ENCODE data around the gene RIT2. TPM values are rescaled to one million over a fixed set of nuclear protein-coding genes. Genes with fewer than 3 reads are reported as not detected.

The RIT2 gene
- total RNA-seq, 1 experiment from 2014 or later, result not detected

DNA sequence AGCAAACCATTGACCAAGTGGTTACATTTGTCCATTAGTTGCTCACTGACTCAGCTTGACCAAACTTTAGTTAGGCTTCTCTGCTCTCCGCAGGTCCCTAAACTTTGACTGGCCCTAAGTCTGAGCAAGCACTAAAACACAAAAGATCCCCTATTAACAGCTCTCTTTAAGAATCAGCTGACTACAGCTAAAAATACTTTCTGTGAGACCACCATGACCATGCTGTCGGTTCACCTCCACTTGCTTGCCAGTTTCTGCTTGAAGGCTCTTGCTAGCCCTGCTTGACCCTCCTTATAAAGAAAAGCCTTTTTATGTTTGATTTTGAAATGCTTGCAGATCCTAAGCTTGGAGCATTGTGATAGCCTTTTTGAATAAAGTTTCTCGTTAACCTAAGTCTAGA lies 40.4 kb upstream of the RIT2 start:
- Histone ChIP-seq H3K4me1 (replicated peaks; ENCODE audit: insufficient read depth) (no peaks in the 10 kb centered on the region), H3K4me2 (no peak overlapping the region), H4K20me1 (ENCODE audit: insufficient read depth) (no peaks in the 10 kb centered on the region), H2AFZ (no peak overlapping the region), H3F3A (ENCODE audit: insufficient read depth, low read depth) (no peaks in the 10 kb centered on the region), H3K27me3 (ENCODE audit: insufficient read depth, low read depth) (no peaks in the 10 kb centered on the region), H3K9me2 (ENCODE audit: insufficient read depth) (no peaks in the 10 kb centered on the region), H3K27ac (no peak overlapping the region), H3K9me3 (ENCODE audit: insufficient read depth, low read depth) (no peaks in the 10 kb centered on the region), H3K79me2 (ENCODE audit: low read depth) (no peaks in the 10 kb centered on the region), H3K4me3 (no peak overlapping the region), H3K36me3 (ENCODE audit: low read depth) (no peaks in the 10 kb centered on the region)
- BruUV-seq (replicated peaks), result no TSS peak
- ChIA-PET CTCF (no interaction called here), POLR2A (ENCODE audit: unreplicated experiment) (no interaction called here)
- intact Hi-C loops (cut with micrococcal nuclease; ENCODE audit: unreplicated experiment), result no loop called here
- DNase-seq, result no peak
- no peak for TF ChIP-seq EZH2 (IDR thresholded peaks at IDR 0.05; ENCODE audit: low read depth)
- TF ChIP-seq, protein P1, sequence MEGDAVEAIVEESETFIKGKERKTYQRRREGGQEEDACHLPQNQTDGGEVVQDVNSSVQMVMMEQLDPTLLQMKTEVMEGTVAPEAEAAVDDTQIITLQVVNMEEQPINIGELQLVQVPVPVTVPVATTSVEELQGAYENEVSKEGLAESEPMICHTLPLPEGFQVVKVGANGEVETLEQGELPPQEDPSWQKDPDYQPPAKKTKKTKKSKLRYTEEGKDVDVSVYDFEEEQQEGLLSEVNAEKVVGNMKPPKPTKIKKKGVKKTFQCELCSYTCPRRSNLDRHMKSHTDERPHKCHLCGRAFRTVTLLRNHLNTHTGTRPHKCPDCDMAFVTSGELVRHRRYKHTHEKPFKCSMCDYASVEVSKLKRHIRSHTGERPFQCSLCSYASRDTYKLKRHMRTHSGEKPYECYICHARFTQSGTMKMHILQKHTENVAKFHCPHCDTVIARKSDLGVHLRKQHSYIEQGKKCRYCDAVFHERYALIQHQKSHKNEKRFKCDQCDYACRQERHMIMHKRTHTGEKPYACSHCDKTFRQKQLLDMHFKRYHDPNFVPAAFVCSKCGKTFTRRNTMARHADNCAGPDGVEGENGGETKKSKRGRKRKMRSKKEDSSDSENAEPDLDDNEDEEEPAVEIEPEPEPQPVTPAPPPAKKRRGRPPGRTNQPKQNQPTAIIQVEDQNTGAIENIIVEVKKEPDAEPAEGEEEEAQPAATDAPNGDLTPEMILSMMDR (conservative IDR thresholded peaks at IDR 0.05), result no peak

GRCh38 chr18:43148231-43148630 lies 32.7 kb upstream of the RIT2 start:
- ChIA-PET CTCF (no interaction called here), POLR2A (ENCODE audit: unreplicated experiment) (no interaction called here)
- H3K4me3 ChIP-seq, result no peak overlapping the region
- no peak overlapping the region for H3K27ac ChIP-seq
- no peak overlapping the region for H3K4me2 ChIP-seq
- H3F3A ChIP-seq (ENCODE audit: insufficient read depth, low read depth), result no peaks in the 10 kb centered on the region
- no peaks in the 10 kb centered on the region for H3K27me3 ChIP-seq (ENCODE audit: insufficient read depth, low read depth)
- TF ChIP-seq, protein P1 (conservative IDR thresholded peaks at IDR 0.05), result no peak
- TF ChIP-seq EZH2 (IDR thresholded peaks at IDR 0.05; ENCODE audit: low read depth), result no peak
- no peaks in the 10 kb centered on the region for H3K79me2 ChIP-seq (ENCODE audit: low read depth)
- no peaks in the 10 kb centered on the region for H3K4me1 ChIP-seq (replicated peaks; ENCODE audit: insufficient read depth)
- intact Hi-C loops (cut with micrococcal nuclease; ENCODE audit: unreplicated experiment), result no loop called here
- no peaks in the 10 kb centered on the region for H3K36me3 ChIP-seq (ENCODE audit: low read depth)
- no TSS peak for BruUV-seq (replicated peaks)
- H2AFZ ChIP-seq, result no peak overlapping the region
- no peaks in the 10 kb centered on the region for H3K9me3 ChIP-seq (ENCODE audit: insufficient read depth, low read depth)
- no peaks in the 10 kb centered on the region for H3K9me2 ChIP-seq (ENCODE audit: insufficient read depth)
- DNase-seq, result no peak
- no peaks in the 10 kb centered on the region for H4K20me1 ChIP-seq (ENCODE audit: insufficient read depth)

DNA sequence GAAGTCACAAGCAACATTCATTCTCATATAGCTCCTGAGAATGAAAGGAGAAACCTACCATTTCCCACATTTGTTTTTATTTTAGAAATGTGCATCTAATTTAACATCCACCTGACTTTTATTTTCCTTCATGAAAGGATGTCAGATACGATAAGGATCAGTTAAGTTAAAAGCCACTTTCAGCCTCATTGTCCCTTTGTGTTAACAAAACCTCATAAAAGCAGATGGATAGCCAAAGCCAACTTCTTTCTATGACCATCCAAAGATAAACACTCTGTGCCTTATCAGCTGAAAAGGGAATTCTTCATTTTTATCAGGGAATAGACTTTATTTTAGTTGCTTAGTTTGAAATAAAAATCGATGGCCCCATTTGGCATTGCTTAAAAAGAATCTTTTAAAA lies 25.7 kb upstream of the RIT2 start:
- ChIA-PET POLR2A (ENCODE audit: unreplicated experiment) (no interaction called here), CTCF (no interaction called here)
- Histone ChIP-seq H2AFZ (no peak overlapping the region), H4K20me1 (ENCODE audit: insufficient read depth) (no peaks in the 10 kb centered on the region), H3K36me3 (ENCODE audit: low read depth) (no peaks in the 10 kb centered on the region), H3K27me3 (ENCODE audit: insufficient read depth, low read depth) (no peaks in the 10 kb centered on the region), H3K27ac (no peak overlapping the region), H3K4me2 (no peak overlapping the region), H3K4me3 (no peak overlapping the region), H3K9me3 (ENCODE audit: insufficient read depth, low read depth) (no peaks in the 10 kb centered on the region), H3F3A (ENCODE audit: insufficient read depth, low read depth) (no peaks in the 10 kb centered on the region), H3K79me2 (ENCODE audit: low read depth) (no peaks in the 10 kb centered on the region), H3K4me1 (replicated peaks; ENCODE audit: insufficient read depth) (no peaks in the 10 kb centered on the region), H3K9me2 (ENCODE audit: insufficient read depth) (no peaks in the 10 kb centered on the region)
- no peak for DNase-seq
- no TSS peak for BruUV-seq (replicated peaks)
- intact Hi-C loops (cut with micrococcal nuclease; ENCODE audit: unreplicated experiment), result no loop called here
- no peak for TF ChIP-seq EZH2 (IDR thresholded peaks at IDR 0.05; ENCODE audit: low read depth)
- TF ChIP-seq, protein P1 (conservative IDR thresholded peaks at IDR 0.05), result no peak
